GM19099 (cell line): Measurements from ENCODE around the gene ZNF75A.

Source experiments
- POLR2A ChIP-seq: IDR thresholded peaks from 3 replicates; pipeline ENCODE4 v1.6.1; 2011; ENCODE audit warnings: low read depth; ENCODE audit not compliant: insufficient read length; ENCODE audit errors: extremely low read depth

Gene ZNF75A

GRCh38 chr16:3282730-3283542, 22.4 kb upstream of the ZNF75A start, which contains the start of gene ZNF263:
Gene ZNF263 (plus strand): TSS chr16:3283491. CDS start chr16:3283819, 328 bp downstream.
- peak; percentile 64 for TF ChIP-seq POLR2A

- no peak for TF ChIP-seq POLR2A
Observed at GRCh38 chr16:3283543-3284447, 21.5 kb upstream of the ZNF75A start.

- no peak for TF ChIP-seq POLR2A
Observed at GRCh38 chr16:3285131-3285530, 20.2 kb upstream of the ZNF75A start.

- no peak for TF ChIP-seq POLR2A
Observed at GRCh38 chr16:3289998-3290673, 15.2 kb upstream of the ZNF75A start.

- no peak for TF ChIP-seq POLR2A
Observed at GRCh38 chr16:3292604-3293003, 12.7 kb upstream of the ZNF75A start.

- TF ChIP-seq POLR2A: no peak
Observed at GRCh38 chr16:3295209-3295608, 10.1 kb upstream of the ZNF75A start.

- TF ChIP-seq POLR2A: no peak
Observed at GRCh38 chr16:3295783-3296182, 9.5 kb upstream of the ZNF75A start.

- no peak for TF ChIP-seq POLR2A
Observed at GRCh38 chr16:3304370-3304769, 927 bp upstream of the ZNF75A start.

GRCh38 chr16:3306078-3306477, 781 bp downstream of the ZNF75A start:
- no peak for TF ChIP-seq POLR2A

GRCh38 chr16:3311496-3311895, 6.2 kb downstream of the ZNF75A start:
- TF ChIP-seq POLR2A: no peak

- TF ChIP-seq POLR2A: no peak
Observed at GRCh38 chr16:3317315-3317999, 12.2 kb downstream of the ZNF75A start.

GRCh38 chr16:3321816-3322215, 16.5 kb downstream of the ZNF75A start:
- no peak for TF ChIP-seq POLR2A

GRCh38 chr16:3327514-3327913, 22.2 kb downstream of the ZNF75A start:
- TF ChIP-seq POLR2A: no peak

GRCh38 chr16:3328104-3328503, 22.8 kb downstream of the ZNF75A start:
- no peak for TF ChIP-seq POLR2A

- no peak for TF ChIP-seq POLR2A
Observed at GRCh38 chr16:3328643-3329042, 23.3 kb downstream of the ZNF75A start.
